OCI-LY7 (cell line): ENCODE measurements around the gene DGKE. TPM values are rescaled to one million over a fixed set of nuclear protein-coding genes. Genes with fewer than 3 reads are reported as not detected.

Source experiments
- BruUV-seq: library from RNA; stranded (reverse); fragments of 400-500 nt; replicated peaks from 2 replicates; lab custom pipeline; 2021; lab: Mats Ljungman, UMichigan
- CTCF ChIA-PET: fragments of 300-600 bp; sonication (Branson Sonifier 250); formaldehyde crosslinking; loops from one replicate; lab custom pipeline; 2022; ENCODE audit warnings: antibody characterized with exemption; ENCODE audit not compliant: unreplicated experiment; lab: Charles Lee
- POLR2A ChIA-PET: fragments of 300-600 bp; sonication (Branson Sonifier 250); formaldehyde crosslinking; loops from one replicate; lab custom pipeline; 2022; ENCODE audit warnings: antibody characterized with exemption; lab: Charles Lee
- DNase-seq: peaks from one replicate; pipeline ENCODE4 v3.0.0-alpha.2; 2015; ENCODE audit warnings: low spot score
- H2AFZ ChIP-seq: fragments of 200-600 bp; sonication (generic), shearing (Covaris generic); 2 replicates; pipeline ENCODE4 v1.6.1; 2014; ENCODE audit warnings: mild to moderate bottlenecking, antibody characterized with exemption, low read length, moderate library complexity
- H3K27ac ChIP-seq: fragments of 200-600 bp; sonication (generic); 2 replicates; pipeline ENCODE4 v1.5.1; 2014; ENCODE audit warnings: mixed run types, low read depth, mild to moderate bottlenecking, moderate library complexity, low read length, inconsistent platforms; ENCODE audit not compliant: poor library complexity, severe bottlenecking
- H3K36me3 ChIP-seq: fragments of 200-600 bp; sonication (generic); 2 replicates; pipeline ENCODE4 v1.6.1; 2014; ENCODE audit warnings: mild to moderate bottlenecking, antibody characterized with exemption, low read length, moderate library complexity, mixed read lengths; ENCODE audit not compliant: insufficient read depth
- H3K4me1 ChIP-seq: fragments of 200-600 bp; sonication (generic); 2 replicates; pipeline ENCODE4 v1.5.1; 2014; ENCODE audit warnings: mild to moderate bottlenecking, low read length; ENCODE audit not compliant: insufficient read depth, poor library complexity, severe bottlenecking
- H3K4me2 ChIP-seq: fragments of 200-600 bp; sonication (generic); 2 replicates; pipeline ENCODE4 v1.6.1; 2014; ENCODE audit warnings: mild to moderate bottlenecking, low read length
- H3K4me3 ChIP-seq: fragments of 200-600 bp; sonication (generic); 2 replicates; pipeline ENCODE4 v1.5.1; 2014; ENCODE audit warnings: mild to moderate bottlenecking, low read depth, low read length; ENCODE audit not compliant: poor library complexity, severe bottlenecking
- H3K79me2 ChIP-seq: fragments of 200-600 bp; sonication (generic); 2 replicates; pipeline ENCODE4 v1.6.1; 2016; ENCODE audit warnings: low read depth, mild to moderate bottlenecking, low read length, moderate library complexity, mixed read lengths; ENCODE audit not compliant: insufficient read depth
- H3K9me2 ChIP-seq: fragments of 200-600 bp; sonication (generic); 2 replicates; pipeline ENCODE4 v1.6.1; 2016; ENCODE audit warnings: mild to moderate bottlenecking, low read length, mixed read lengths; ENCODE audit not compliant: insufficient read depth
- H3K9me3 ChIP-seq: fragments of 200-600 bp; sonication (generic); 2 replicates; pipeline ENCODE4 v1.6.1; 2014; ENCODE audit warnings: mild to moderate bottlenecking, mixed run types, low read length, mixed read lengths
- H4K20me1 ChIP-seq: fragments of 200-600 bp; sonication (generic); 2 replicates; pipeline ENCODE4 v1.6.1; 2014; ENCODE audit warnings: mild to moderate bottlenecking, antibody characterized with exemption, low read length, moderate library complexity, mixed read lengths; ENCODE audit not compliant: insufficient read depth
- EZH2phosphoT487 ChIP-seq: fragments of 200-600 bp; sonication (generic); IDR thresholded peaks from 2 replicates; pipeline ENCODE4 v1.6.1; 2018; ENCODE audit warnings: low read depth, borderline replicate concordance, mild to moderate bottlenecking, mixed run types, antibody characterized with exemption, low read length, moderate library complexity, mixed read lengths
- intact Hi-C: fragments of 100-400 bp; cut with micrococcal nuclease; formaldehyde crosslinking; loops from one replicate; pipeline ENCODE4 v1.10.0; 2022; ENCODE audit not compliant: unreplicated experiment
- total RNA-seq, 2 experiments: library from RNA; depleted of rRNA in 1 of 2; stranded (reverse); fragments of >200 nt in 1 of 2; shearing (Covaris generic) in 1 of 2; gene quantifications; 2 replicates each; pipeline ENCODE4 v1.2.3, GENCODE V29; 2014 to 2022
- TF ChIP-seq, protein P1 (sequence below): fragments of 200-600 bp; sonication (generic); conservative IDR thresholded peaks from 2 replicates; pipeline ENCODE4 v1.5.1; 2014; ENCODE audit warnings: mild to moderate bottlenecking, antibody characterized with exemption, low read length, moderate library complexity, mixed read lengths

Gene DGKE
- total RNA-seq, 2 experiments from 2014 or later: 8.6 to 21.4 TPM

GRCh38 chr17:56866076-56866475 lies 32.1 kb downstream of the DGKE start:
- no peaks in the 10 kb centered on the region for H3K9me3 ChIP-seq
- no peak for DNase-seq
- H3K9me2 ChIP-seq: no peaks in the 10 kb centered on the region
- TF ChIP-seq, protein P1, sequence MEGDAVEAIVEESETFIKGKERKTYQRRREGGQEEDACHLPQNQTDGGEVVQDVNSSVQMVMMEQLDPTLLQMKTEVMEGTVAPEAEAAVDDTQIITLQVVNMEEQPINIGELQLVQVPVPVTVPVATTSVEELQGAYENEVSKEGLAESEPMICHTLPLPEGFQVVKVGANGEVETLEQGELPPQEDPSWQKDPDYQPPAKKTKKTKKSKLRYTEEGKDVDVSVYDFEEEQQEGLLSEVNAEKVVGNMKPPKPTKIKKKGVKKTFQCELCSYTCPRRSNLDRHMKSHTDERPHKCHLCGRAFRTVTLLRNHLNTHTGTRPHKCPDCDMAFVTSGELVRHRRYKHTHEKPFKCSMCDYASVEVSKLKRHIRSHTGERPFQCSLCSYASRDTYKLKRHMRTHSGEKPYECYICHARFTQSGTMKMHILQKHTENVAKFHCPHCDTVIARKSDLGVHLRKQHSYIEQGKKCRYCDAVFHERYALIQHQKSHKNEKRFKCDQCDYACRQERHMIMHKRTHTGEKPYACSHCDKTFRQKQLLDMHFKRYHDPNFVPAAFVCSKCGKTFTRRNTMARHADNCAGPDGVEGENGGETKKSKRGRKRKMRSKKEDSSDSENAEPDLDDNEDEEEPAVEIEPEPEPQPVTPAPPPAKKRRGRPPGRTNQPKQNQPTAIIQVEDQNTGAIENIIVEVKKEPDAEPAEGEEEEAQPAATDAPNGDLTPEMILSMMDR: no peak
- no peak for TF ChIP-seq EZH2phosphoT487
- CTCF ChIA-PET: no interaction called here
- H3K4me1 ChIP-seq: no peaks in the 10 kb centered on the region
- H3K36me3 ChIP-seq: peaks cover 30% of the 10 kb centered on the region
- no peaks in the 10 kb centered on the region for H3K79me2 ChIP-seq
- no peak overlapping the region for H2AFZ ChIP-seq
- intact Hi-C loops: no loop called here
- no peaks in the 10 kb centered on the region for H4K20me1 ChIP-seq
- no peak overlapping the region for H3K27ac ChIP-seq
- BruUV-seq: no TSS peak
- no peak overlapping the region for H3K4me3 ChIP-seq
- no peak overlapping the region for H3K4me2 ChIP-seq
- POLR2A ChIA-PET: interaction anchor here (0.6 kb wide), 1 partner anchor 60 kb away, joined by 3 read pairs; no protein-coding TSS in a partner anchor

DNA sequence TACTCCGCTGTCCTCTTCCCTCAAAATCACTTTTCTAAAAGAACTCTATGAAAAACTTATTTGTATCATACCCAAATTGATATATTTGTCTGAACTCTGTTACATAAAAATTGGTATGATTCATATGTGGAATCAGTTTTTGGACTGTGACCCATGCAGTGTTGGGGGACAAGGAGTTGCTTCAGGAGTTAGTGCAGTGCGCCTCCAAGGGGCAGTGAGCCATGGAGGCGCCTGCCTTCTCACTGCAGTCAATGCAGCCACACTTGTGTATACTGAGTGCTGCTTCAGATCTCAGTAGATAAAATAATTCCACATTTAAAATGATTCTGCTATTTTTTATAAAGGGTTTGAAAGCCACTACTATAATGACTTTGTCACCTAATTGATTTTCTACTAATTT lies 32.5 kb downstream of the DGKE start:
- Histone ChIP-seq H3K9me3 (no peaks in the 10 kb centered on the region), H2AFZ (no peak overlapping the region), H3K4me2 (no peak overlapping the region), H3K79me2 (no peaks in the 10 kb centered on the region), H3K9me2 (no peaks in the 10 kb centered on the region), H3K4me3 (no peak overlapping the region), H4K20me1 (no peaks in the 10 kb centered on the region), H3K36me3 (peaks cover 26% of the 10 kb centered on the region), H3K27ac (no peak overlapping the region), H3K4me1 (no peaks in the 10 kb centered on the region)
- BruUV-seq: no TSS peak
- no peak for TF ChIP-seq EZH2phosphoT487
- TF ChIP-seq, protein P1: peak; percentile 50
- POLR2A ChIA-PET: no interaction called here
- CTCF ChIA-PET: no interaction called here
- DNase-seq: peak; percentile 8
- intact Hi-C loops: no loop called here

DNA sequence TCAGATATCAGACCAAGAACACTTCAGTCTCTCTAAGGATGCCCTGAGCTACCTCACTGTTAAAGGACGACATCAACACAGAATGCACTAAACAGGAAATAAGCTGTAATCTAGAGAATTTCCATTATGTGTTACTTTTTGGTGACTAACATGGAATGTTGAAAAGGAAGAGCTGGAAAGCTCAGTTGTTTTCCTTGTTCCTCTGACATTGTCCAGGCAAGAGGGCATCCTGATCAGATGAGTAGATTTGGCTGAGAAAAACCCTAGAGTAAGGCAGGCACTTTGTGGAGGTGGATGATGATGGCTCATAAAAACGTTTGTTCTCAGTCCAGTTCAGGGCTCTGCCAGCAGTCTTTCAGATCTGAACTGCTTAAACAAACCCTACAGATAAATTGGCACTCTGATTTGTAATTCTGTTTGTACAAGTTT lies 34.0 kb downstream of the DGKE start:
- H3K4me2 ChIP-seq: no peak overlapping the region
- no peak overlapping the region for H3K4me3 ChIP-seq
- DNase-seq: no peak
- no TSS peak for BruUV-seq
- H2AFZ ChIP-seq: no peak overlapping the region
- H3K79me2 ChIP-seq: no peaks in the 10 kb centered on the region
- H4K20me1 ChIP-seq: no peaks in the 10 kb centered on the region
- H3K9me2 ChIP-seq: no peaks in the 10 kb centered on the region
- ChIA-PET POLR2A (no interaction called here), CTCF (no interaction called here)
- no peak for TF ChIP-seq EZH2phosphoT487
- TF ChIP-seq, protein P1: no peak
- peaks cover 12% of the 10 kb centered on the region; the same call in 1 of the 2 replicates for H3K36me3 ChIP-seq
- H3K4me1 ChIP-seq: no peaks in the 10 kb centered on the region
- H3K9me3 ChIP-seq: no peaks in the 10 kb centered on the region
- intact Hi-C loops: no loop called here
- H3K27ac ChIP-seq: no peak overlapping the region
